HFFc6 (cell line): ENCODE results near the gene DUOX2. TPM values are rescaled to one million over a fixed set of nuclear protein-coding genes. Genes with fewer than 3 reads are reported as not detected.

ENCODE experiments used
- DNase-seq: peaks from one replicate; pipeline ENCODE4 v3.0.0-alpha.2; 2018
- H3K27ac Mint-ChIP-seq: 2 replicates; pipeline ENCODE4 v1.8.0; 2020; ENCODE audit warnings: mild to moderate bottlenecking, mixed read lengths
- H3K27me3 Mint-ChIP-seq: 2 replicates; pipeline ENCODE4 v1.8.0; 2021; ENCODE audit warnings: mild to moderate bottlenecking, moderate library complexity, mixed read lengths; ENCODE audit not compliant: insufficient read depth
- H3K36me3 Mint-ChIP-seq: 2 replicates; pipeline ENCODE4 v1.8.0; 2021; ENCODE audit warnings: low read depth, mixed read lengths
- H3K4me1 Mint-ChIP-seq: 2 replicates; pipeline ENCODE4 v1.8.0; 2020; ENCODE audit warnings: low read depth, mixed read lengths
- H3K4me3 Mint-ChIP-seq: 2 replicates; pipeline ENCODE4 v1.8.0; 2020; ENCODE audit warnings: mild to moderate bottlenecking, moderate library complexity, mixed read lengths
- H3K9me3 Mint-ChIP-seq: 2 replicates; pipeline ENCODE4 v1.8.0; 2020; ENCODE audit warnings: mild to moderate bottlenecking, mixed read lengths
- total RNA-seq, 6 experiments: library from RNA; stranded (reverse); fragmentation: NEBNext Ultra II Directional; extraction: Animal tissue kit (Norgen Biotek cat#: 25700); gene quantifications; 2 replicates in 1 of 6; 3 replicates in 5 of 6; pipeline ENCODE4 v1.2.3, GENCODE V29; 2021
- TF ChIP-seq, protein P1 (sequence below): fragments of 200-600 bp; sonication (generic); IDR thresholded peaks from 2 replicates; pipeline ENCODE4 v1.5.0; 2021; ENCODE audit warnings: antibody characterized with exemption, mild to moderate bottlenecking

Gene DUOX2
- total RNA-seq, 6 experiments from 2014 or later: not detected

DNA sequence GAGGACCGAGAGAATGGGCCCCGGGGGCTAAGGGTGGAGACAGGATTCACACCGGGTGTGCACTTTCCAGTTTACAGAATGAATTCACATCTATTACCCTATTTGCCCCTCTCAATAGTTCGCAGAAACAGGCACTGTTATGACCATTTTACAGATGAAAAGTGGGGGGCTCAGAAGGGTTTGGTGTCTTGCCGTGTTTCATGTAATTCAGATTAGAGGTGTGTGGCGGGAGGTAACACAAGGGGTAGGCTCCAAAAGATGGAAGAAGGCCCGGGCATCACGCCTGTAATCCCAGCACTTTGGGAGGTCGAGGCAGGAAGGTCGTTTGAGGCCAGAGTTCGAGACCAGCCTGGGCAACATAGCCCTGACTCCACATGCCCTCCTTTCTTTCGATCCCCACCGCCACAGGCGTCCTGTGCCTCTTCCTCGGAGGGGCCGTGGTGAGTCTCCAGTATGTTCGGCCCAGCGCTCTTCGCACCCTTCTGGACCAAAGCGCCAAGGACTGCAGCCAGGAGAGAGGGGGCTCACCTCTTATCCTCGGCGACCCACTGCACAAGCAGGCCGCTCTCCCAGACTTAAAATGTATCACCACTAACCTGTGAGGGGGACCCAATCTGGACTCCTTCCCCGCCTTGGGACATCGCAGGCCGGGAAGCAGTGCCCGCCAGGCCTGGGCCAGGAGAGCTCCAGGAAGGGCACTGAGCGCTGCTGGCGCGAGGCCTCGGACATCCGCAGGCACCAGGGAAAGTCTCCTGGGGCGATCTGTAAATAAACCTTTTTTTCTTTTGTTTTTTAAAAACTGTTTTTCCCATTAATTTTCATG lies 3.5 kb upstream of the DUOX2 start:
- H3K4me1 Mint-ChIP-seq: peaks cover 25% of the 10 kb centered on the region
- H3K36me3 Mint-ChIP-seq: no peaks in the 10 kb centered on the region
- no peak overlapping the region for H3K4me3 Mint-ChIP-seq
- no peak overlapping the region for H3K27ac Mint-ChIP-seq
- H3K27me3 Mint-ChIP-seq: peaks cover 53% of the 10 kb centered on the region
- no peak for DNase-seq
- TF ChIP-seq, protein P1, sequence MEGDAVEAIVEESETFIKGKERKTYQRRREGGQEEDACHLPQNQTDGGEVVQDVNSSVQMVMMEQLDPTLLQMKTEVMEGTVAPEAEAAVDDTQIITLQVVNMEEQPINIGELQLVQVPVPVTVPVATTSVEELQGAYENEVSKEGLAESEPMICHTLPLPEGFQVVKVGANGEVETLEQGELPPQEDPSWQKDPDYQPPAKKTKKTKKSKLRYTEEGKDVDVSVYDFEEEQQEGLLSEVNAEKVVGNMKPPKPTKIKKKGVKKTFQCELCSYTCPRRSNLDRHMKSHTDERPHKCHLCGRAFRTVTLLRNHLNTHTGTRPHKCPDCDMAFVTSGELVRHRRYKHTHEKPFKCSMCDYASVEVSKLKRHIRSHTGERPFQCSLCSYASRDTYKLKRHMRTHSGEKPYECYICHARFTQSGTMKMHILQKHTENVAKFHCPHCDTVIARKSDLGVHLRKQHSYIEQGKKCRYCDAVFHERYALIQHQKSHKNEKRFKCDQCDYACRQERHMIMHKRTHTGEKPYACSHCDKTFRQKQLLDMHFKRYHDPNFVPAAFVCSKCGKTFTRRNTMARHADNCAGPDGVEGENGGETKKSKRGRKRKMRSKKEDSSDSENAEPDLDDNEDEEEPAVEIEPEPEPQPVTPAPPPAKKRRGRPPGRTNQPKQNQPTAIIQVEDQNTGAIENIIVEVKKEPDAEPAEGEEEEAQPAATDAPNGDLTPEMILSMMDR: no peak
- H3K9me3 Mint-ChIP-seq: no peaks in the 10 kb centered on the region

DNA sequence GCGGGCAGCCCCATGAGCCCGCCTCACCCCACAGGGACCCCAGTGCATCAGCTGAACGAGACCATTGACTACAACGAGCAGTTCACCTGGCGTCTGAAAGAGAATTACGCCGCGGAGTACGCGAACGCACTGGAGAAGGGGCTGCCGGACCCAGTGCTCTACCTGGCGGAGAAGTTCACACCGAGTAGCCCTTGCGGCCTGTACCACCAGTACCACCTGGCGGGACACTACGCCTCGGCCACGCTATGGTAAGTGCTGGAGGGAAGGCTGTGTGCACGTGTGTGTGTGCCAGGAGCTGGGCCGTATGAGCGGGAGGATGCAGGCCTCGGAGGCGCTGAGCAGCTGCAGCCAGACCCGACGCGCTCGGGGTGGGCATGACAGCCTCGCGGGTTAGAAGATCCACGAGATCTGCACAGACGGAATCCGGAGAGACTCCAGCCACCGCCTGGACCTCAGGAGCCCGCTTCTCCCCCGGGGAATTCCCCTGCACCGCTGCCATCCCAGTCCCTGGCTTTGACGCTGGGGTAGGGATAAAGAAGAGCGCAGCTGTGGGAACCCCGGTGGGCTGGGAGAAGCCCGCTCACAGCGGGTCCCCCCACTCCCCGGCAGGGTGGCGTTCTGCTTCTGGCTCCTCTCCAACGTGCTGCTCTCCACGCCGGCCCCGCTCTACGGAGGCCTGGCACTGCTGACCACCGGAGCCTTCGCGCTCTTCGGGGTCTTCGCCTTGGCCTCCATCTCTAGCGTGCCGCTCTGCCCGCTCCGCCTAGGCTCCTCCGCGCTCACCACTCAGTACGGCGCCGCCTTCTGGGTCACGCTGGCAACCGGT lies 2.7 kb upstream of the DUOX2 start:
- no peak overlapping the region for H3K27ac Mint-ChIP-seq
- DNase-seq: no peak
- H3K9me3 Mint-ChIP-seq: no peaks in the 10 kb centered on the region
- H3K27me3 Mint-ChIP-seq: peaks cover 61% of the 10 kb centered on the region
- no peak overlapping the region for H3K4me3 Mint-ChIP-seq
- no peaks in the 10 kb centered on the region for H3K36me3 Mint-ChIP-seq
- H3K4me1 Mint-ChIP-seq: peaks cover 22% of the 10 kb centered on the region
- TF ChIP-seq, protein P1: no peak

DNA sequence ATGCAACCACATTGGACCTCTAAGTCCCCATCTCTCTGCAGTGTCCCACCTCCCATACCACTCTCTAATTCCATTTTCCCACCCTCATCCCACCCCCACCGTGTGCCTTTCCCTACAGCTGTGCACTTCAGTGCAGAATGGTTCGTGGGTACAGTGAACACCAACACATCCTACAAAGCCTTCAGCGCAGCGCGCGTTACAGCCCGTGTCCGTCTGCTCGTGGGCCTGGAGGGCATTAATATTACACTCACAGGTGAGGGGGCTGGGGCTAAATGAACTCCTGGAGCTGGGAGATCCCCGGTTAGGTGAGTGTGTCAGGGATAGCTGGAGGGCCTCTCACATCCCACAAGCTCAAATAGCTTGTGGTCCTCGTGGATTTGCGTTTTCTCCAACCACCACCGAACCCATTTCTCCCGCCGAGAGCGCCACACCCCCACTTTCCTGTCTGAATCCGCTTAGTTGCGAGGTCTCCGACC lies 2.1 kb upstream of the DUOX2 start:
- H3K27ac Mint-ChIP-seq: no peak overlapping the region
- no peak for DNase-seq
- H3K36me3 Mint-ChIP-seq: no peaks in the 10 kb centered on the region
- TF ChIP-seq, protein P1: no peak
- H3K9me3 Mint-ChIP-seq: no peaks in the 10 kb centered on the region
- H3K27me3 Mint-ChIP-seq: peaks cover 62% of the 10 kb centered on the region
- peaks cover 16% of the 10 kb centered on the region for H3K4me1 Mint-ChIP-seq
- H3K4me3 Mint-ChIP-seq: no peak overlapping the region

DNA sequence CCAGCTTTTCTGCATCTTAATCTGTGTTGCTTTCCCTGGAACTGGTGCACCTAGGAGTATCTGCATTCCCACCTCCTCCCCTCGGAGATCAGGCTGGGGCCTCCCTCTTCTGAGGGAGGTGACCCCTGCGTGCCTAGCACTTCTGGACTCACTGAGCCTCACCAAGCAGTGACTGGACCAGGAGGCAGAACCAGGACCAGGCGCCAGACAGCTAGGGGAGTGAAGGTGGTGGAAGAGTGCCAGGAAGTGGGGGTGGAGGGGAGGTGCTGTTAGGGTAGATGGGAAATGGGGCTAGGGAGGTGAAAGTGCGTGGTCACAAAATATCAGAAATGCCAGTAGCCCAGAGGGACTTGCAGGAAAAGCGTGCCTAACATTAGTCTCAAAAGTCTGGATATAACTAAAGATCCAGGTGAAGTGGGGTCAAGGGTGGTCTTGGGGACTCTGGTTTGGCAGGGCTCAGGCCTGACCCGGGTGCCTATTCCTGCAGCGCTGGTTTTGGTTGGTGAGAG lies 1.4 kb upstream of the DUOX2 start:
- H3K27ac Mint-ChIP-seq: no peak overlapping the region
- TF ChIP-seq, protein P1: no peak
- H3K9me3 Mint-ChIP-seq: no peaks in the 10 kb centered on the region
- H3K4me3 Mint-ChIP-seq: no peak overlapping the region
- peaks cover 65% of the 10 kb centered on the region for H3K27me3 Mint-ChIP-seq
- H3K36me3 Mint-ChIP-seq: no peaks in the 10 kb centered on the region
- DNase-seq: no peak
- peaks cover 13% of the 10 kb centered on the region for H3K4me1 Mint-ChIP-seq

DNA sequence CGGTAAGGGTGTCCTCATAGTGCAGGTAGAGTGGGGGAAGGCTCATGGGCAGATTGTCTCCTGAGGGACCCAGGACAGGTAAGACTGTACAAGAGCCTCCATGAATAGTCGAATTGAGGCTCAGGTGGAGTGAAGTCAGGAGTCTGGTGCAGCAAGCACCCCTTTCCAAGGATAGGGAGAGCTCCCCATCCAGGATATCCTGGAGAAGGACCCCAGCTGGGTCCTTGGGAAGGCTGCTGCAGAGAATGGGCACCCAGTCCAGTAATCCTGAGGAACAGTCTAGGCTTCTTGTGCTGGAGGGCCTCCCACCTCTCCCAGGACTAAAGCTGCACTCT lies 746 bp upstream of the DUOX2 start:
- no peak overlapping the region for H3K27ac Mint-ChIP-seq
- H3K27me3 Mint-ChIP-seq: peaks cover 69% of the 10 kb centered on the region
- H3K36me3 Mint-ChIP-seq: no peaks in the 10 kb centered on the region
- no peak overlapping the region for H3K4me3 Mint-ChIP-seq
- no peaks in the 10 kb centered on the region for H3K9me3 Mint-ChIP-seq
- TF ChIP-seq, protein P1: no peak
- peaks cover 13% of the 10 kb centered on the region for H3K4me1 Mint-ChIP-seq
- no peak for DNase-seq
